HEK293 (cell line): ENCODE results near the gene PACS1.

ENCODE experiments used
- HOXC10 ChIP-seq: sonication (generic); formaldehyde crosslinking; IDR thresholded peaks from 2 replicates; pipeline ENCODE4 v1.8.1; 2023; ENCODE audit warnings: mild to moderate bottlenecking, missing genetic modification reagents
- INSM2 ChIP-seq: fragments of 450-650 bp; formaldehyde crosslinking; IDR thresholded peaks from 2 replicates; pipeline ENCODE4 v1.5.1; 2016; ENCODE audit warnings: missing biosample characterization, missing genetic modification characterization
- KLF8 ChIP-seq: fragments of 450-650 bp; formaldehyde crosslinking; IDR thresholded peaks from 2 replicates; pipeline ENCODE4 v1.5.1; 2016; ENCODE audit warnings: missing biosample characterization, missing genetic modification characterization
- OSR2 ChIP-seq: fragments of 450-650 bp; formaldehyde crosslinking; IDR thresholded peaks from 2 replicates; pipeline ENCODE4 v1.5.1; 2016; ENCODE audit warnings: missing biosample characterization, missing genetic modification characterization
- PATZ1 ChIP-seq: fragments of 450-650 bp; formaldehyde crosslinking; IDR thresholded peaks from 2 replicates; pipeline ENCODE4 v1.5.1; 2016; ENCODE audit warnings: missing biosample characterization, missing genetic modification characterization
- PBX3 ChIP-seq: sonication (generic); formaldehyde crosslinking; IDR thresholded peaks from 2 replicates; pipeline ENCODE4 v1.8.1; 2022; ENCODE audit warnings: mild to moderate bottlenecking, moderate library complexity, missing genetic modification reagents
- PRDM1 ChIP-seq: fragments of 450-650 bp; formaldehyde crosslinking; IDR thresholded peaks from 2 replicates; pipeline ENCODE4; 2016; ENCODE audit warnings: missing biosample characterization, missing genetic modification characterization
- SP2 ChIP-seq: fragments of 450-650 bp; formaldehyde crosslinking; IDR thresholded peaks from 2 replicates; pipeline ENCODE4 v1.5.1; 2016; ENCODE audit warnings: missing biosample characterization, missing genetic modification characterization
- TCF7L2 ChIP-seq: IDR thresholded peaks from 2 replicates; pipeline ENCODE4 v1.6.1; 2011; ENCODE audit warnings: low read depth, mild to moderate bottlenecking, inconsistent platforms, low read length, moderate library complexity, borderline replicate concordance
- YY2 ChIP-seq: fragments of 450-650 bp; formaldehyde crosslinking; IDR thresholded peaks from 2 replicates; pipeline ENCODE4 v1.5.1; 2016; ENCODE audit warnings: missing biosample characterization, missing genetic modification characterization
- ZBTB20 ChIP-seq: fragments of 450-650 bp; formaldehyde crosslinking; IDR thresholded peaks from 2 replicates; pipeline ENCODE4 v1.5.1; 2016; ENCODE audit warnings: missing biosample characterization, missing genetic modification characterization
- ZBTB44 ChIP-seq: fragments of 450-650 bp; IDR thresholded peaks from 2 replicates; pipeline ENCODE4 v1.5.1; 2018; ENCODE audit warnings: missing biosample characterization, mild to moderate bottlenecking, missing genetic modification characterization
- ZFP69B ChIP-seq: fragments of 450-650 bp; formaldehyde crosslinking; IDR thresholded peaks from 2 replicates; pipeline ENCODE4 v1.5.1; 2016; ENCODE audit warnings: missing biosample characterization, missing genetic modification characterization
- ZNF10 ChIP-seq: fragments of 450-650 bp; formaldehyde crosslinking; IDR thresholded peaks from 2 replicates; pipeline ENCODE4 v1.5.1; 2017; ENCODE audit warnings: missing biosample characterization, missing genetic modification characterization
- ZNF133 ChIP-seq: fragments of 450-650 bp; formaldehyde crosslinking; IDR thresholded peaks from 2 replicates; pipeline ENCODE4 v1.5.1; 2016; ENCODE audit warnings: missing biosample characterization, missing genetic modification characterization
- ZNF155 ChIP-seq: fragments of 450-650 bp; formaldehyde crosslinking; IDR thresholded peaks from 2 replicates; pipeline ENCODE4 v1.5.1; 2016; ENCODE audit warnings: missing biosample characterization, missing genetic modification characterization
- ZNF16 ChIP-seq: fragments of 450-650 bp; formaldehyde crosslinking; IDR thresholded peaks from 2 replicates; pipeline ENCODE4 v1.5.1; 2016; ENCODE audit warnings: low read depth, missing biosample characterization, missing genetic modification characterization
- ZNF169 ChIP-seq: fragments of 450-650 bp; formaldehyde crosslinking; IDR thresholded peaks from 2 replicates; pipeline ENCODE4 v1.5.1; 2016; ENCODE audit warnings: missing biosample characterization, missing genetic modification characterization
- ZNF174 ChIP-seq: fragments of 450-650 bp; formaldehyde crosslinking; IDR thresholded peaks from 2 replicates; pipeline ENCODE4 v1.5.0; 2017; ENCODE audit warnings: missing biosample characterization, mild to moderate bottlenecking, missing genetic modification characterization
- ZNF19 ChIP-seq: fragments of 450-650 bp; formaldehyde crosslinking; IDR thresholded peaks from 2 replicates; pipeline ENCODE4; 2016; ENCODE audit warnings: missing biosample characterization, missing genetic modification characterization, low read depth
- ZNF266 ChIP-seq: fragments of 450-650 bp; formaldehyde crosslinking; IDR thresholded peaks from 2 replicates; pipeline ENCODE4 v1.5.1; 2016; ENCODE audit warnings: missing biosample characterization, missing genetic modification characterization, low read depth
- ZNF423 ChIP-seq: fragments of 450-650 bp; formaldehyde crosslinking; IDR thresholded peaks from 2 replicates; pipeline ENCODE4 v1.5.1; 2016; ENCODE audit warnings: missing biosample characterization, missing genetic modification characterization
- ZNF426 ChIP-seq: fragments of 450-650 bp; formaldehyde crosslinking; IDR thresholded peaks from 2 replicates; pipeline ENCODE4 v1.5.1; 2017; ENCODE audit warnings: missing biosample characterization, missing genetic modification characterization, mild to moderate bottlenecking, inconsistent platforms, moderate library complexity
- ZNF501 ChIP-seq: fragments of 450-650 bp; formaldehyde crosslinking; IDR thresholded peaks from 2 replicates; pipeline ENCODE4 v1.5.1; 2016; ENCODE audit warnings: missing biosample characterization, missing genetic modification characterization
- ZNF530 ChIP-seq: fragments of 450-650 bp; formaldehyde crosslinking; IDR thresholded peaks from 2 replicates; pipeline ENCODE4 v1.5.1; 2016; ENCODE audit warnings: low read depth, missing biosample characterization, missing genetic modification characterization
- ZNF558 ChIP-seq: fragments of 450-650 bp; formaldehyde crosslinking; IDR thresholded peaks from 2 replicates; pipeline ENCODE4 v1.5.1; 2016; ENCODE audit warnings: missing biosample characterization, missing genetic modification characterization
- ZNF560 ChIP-seq: fragments of 450-650 bp; formaldehyde crosslinking; IDR thresholded peaks from 2 replicates; pipeline ENCODE4 v1.5.1; 2017; ENCODE audit warnings: missing biosample characterization, missing genetic modification characterization, borderline replicate concordance
- ZNF701 ChIP-seq: fragments of 450-650 bp; formaldehyde crosslinking; IDR thresholded peaks from 2 replicates; pipeline ENCODE4 v1.5.1; 2016; ENCODE audit warnings: missing biosample characterization, missing genetic modification characterization
- ZNF747 ChIP-seq: fragments of 450-650 bp; formaldehyde crosslinking; IDR thresholded peaks from 2 replicates; pipeline ENCODE4 v1.5.1; 2016; ENCODE audit warnings: missing biosample characterization, missing genetic modification characterization
- ZNF76 ChIP-seq: fragments of 450-650 bp; formaldehyde crosslinking; IDR thresholded peaks from 2 replicates; pipeline ENCODE4; 2016; ENCODE audit warnings: low read depth, missing biosample characterization, missing genetic modification characterization, borderline replicate concordance
- ZNF768 ChIP-seq: fragments of 450-650 bp; formaldehyde crosslinking; IDR thresholded peaks from 2 replicates; pipeline ENCODE4 v1.5.1; 2018; ENCODE audit warnings: missing biosample characterization, mild to moderate bottlenecking, missing genetic modification characterization
- ZNF792 ChIP-seq: fragments of 450-650 bp; formaldehyde crosslinking; IDR thresholded peaks from 2 replicates; pipeline ENCODE4 v1.5.1; 2016; ENCODE audit warnings: missing biosample characterization, missing genetic modification characterization

PACS1 gene

GRCh38 chr11:66119348-66120133, 49.5 kb downstream of the PACS1 start (continued):
- TF ChIP-seq ZNF423 (tag by site-specific recombination) (no peak), ZNF10 (no peak), ZNF133 (tag by site-specific recombination) (no peak), SP2 (tag by site-specific recombination) (no peak), ZFP69B (tag by site-specific recombination) (no peak), ZNF558 (tag by site-specific recombination) (no peak), HOXC10 (CRISPR knock-in tag) (no peak), ZNF701 (no peak), ZBTB44 (tag by site-specific recombination) (no peak), ZNF501 (tag by site-specific recombination) (no peak), ZNF768 (tag by site-specific recombination) (no peak), PBX3 (no peak), ZNF747 (tag by site-specific recombination) (no peak), PATZ1 (no peak), ZNF169 (no peak), ZNF174 (tag by site-specific recombination) (no peak), YY2 (tag by site-specific recombination) (no peak), ZNF266 (no peak), TCF7L2 (no peak), ZNF155 (no peak), OSR2 (tag by site-specific recombination) (peak; percentile 47; the same call in 1 of the 2 replicates), ZNF530 (tag by site-specific recombination) (no peak), ZNF19 (tag by site-specific recombination) (no peak), ZBTB20 (tag by site-specific recombination) (no peak), INSM2 (tag by site-specific recombination) (no peak), ZNF560 (tag by site-specific recombination) (no peak), ZNF76 (no peak), KLF8 (tag by site-specific recombination) (no peak), ZNF16 (tag by site-specific recombination) (no peak), ZNF426 (tag by site-specific recombination) (no peak), PRDM1 (tag by site-specific recombination) (peak; percentile 57), ZNF792 (tag by site-specific recombination) (no peak)
